Ishikawa (cell line): ENCODE measurements around the gene GAR1.

Experiments used
- CEBPB ChIP-seq: IDR thresholded peaks from 2 replicates; pipeline ENCODE4 v1.6.1; 2012
- CREB1 ChIP-seq: IDR thresholded peaks from 2 replicates; pipeline ENCODE4 v1.6.1; 2012; ENCODE audit warnings: low read depth
- EGR1 ChIP-seq: IDR thresholded peaks from 2 replicates; pipeline ENCODE4 v1.6.1; 2012
- EP300 ChIP-seq: IDR thresholded peaks from 2 replicates; pipeline ENCODE4 v1.6.1; 2012; ENCODE audit warnings: borderline replicate concordance
- FOXM1 ChIP-seq: IDR thresholded peaks from 2 replicates; pipeline ENCODE4 v1.6.1; 2012; ENCODE audit warnings: low read depth, borderline replicate concordance
- MAX ChIP-seq: IDR thresholded peaks from 2 replicates; pipeline ENCODE4 v1.6.1; 2012
- NFIC ChIP-seq: IDR thresholded peaks from 2 replicates; pipeline ENCODE4 v1.6.1; 2012
- RAD21 ChIP-seq: IDR thresholded peaks from 2 replicates; pipeline ENCODE4 v1.6.1; 2012; ENCODE audit warnings: low read depth
- REST ChIP-seq: IDR thresholded peaks from 2 replicates; pipeline ENCODE4 v1.6.1; 2012; ENCODE audit warnings: low read depth, mild to moderate bottlenecking
- TAF1 ChIP-seq: IDR thresholded peaks from 2 replicates; pipeline ENCODE4 v1.6.1; 2012; ENCODE audit warnings: low read depth, mild to moderate bottlenecking
- TCF12 ChIP-seq: IDR thresholded peaks from 2 replicates; pipeline ENCODE4 v1.6.1; 2012; ENCODE audit warnings: low read depth
- TEAD4 ChIP-seq: IDR thresholded peaks from 2 replicates; pipeline ENCODE4 v1.6.1; 2012
- USF1 ChIP-seq: IDR thresholded peaks from 2 replicates; pipeline ENCODE4 v1.6.1; 2012
- YY1 ChIP-seq: IDR thresholded peaks from 2 replicates; pipeline ENCODE4 v1.6.1; 2012; ENCODE audit warnings: low read depth
- ZBTB7A ChIP-seq: IDR thresholded peaks from 2 replicates; pipeline ENCODE4 v1.6.1; 2012; ENCODE audit warnings: low read depth

Gene GAR1

GRCh38 chr4:109836985-109837384 is 21.4 kb downstream of the GAR1 start:
- no peak for TF ChIP-seq EP300
- TF ChIP-seq USF1, result no peak
- TF ChIP-seq CREB1, result no peak
- no peak for TF ChIP-seq CEBPB
- no peak for TF ChIP-seq FOXM1
- no peak for TF ChIP-seq EGR1
- no peak for TF ChIP-seq TCF12
- TF ChIP-seq TAF1, result no peak
- no peak for TF ChIP-seq RAD21
- no peak for TF ChIP-seq TEAD4
- TF ChIP-seq MAX, result no peak
- TF ChIP-seq NFIC, result no peak
- TF ChIP-seq ZBTB7A, result no peak
- no peak for TF ChIP-seq YY1
- no peak for TF ChIP-seq REST

- TF ChIP-seq TAF1, result no peak
- no peak for TF ChIP-seq MAX
- TF ChIP-seq TCF12, result no peak
- TF ChIP-seq USF1, result no peak
- no peak for TF ChIP-seq FOXM1
- TF ChIP-seq NFIC, result no peak
- TF ChIP-seq EGR1, result no peak
- TF ChIP-seq ZBTB7A, result no peak
- no peak for TF ChIP-seq REST
- no peak for TF ChIP-seq YY1
- no peak for TF ChIP-seq CEBPB
- no peak for TF ChIP-seq CREB1
- TF ChIP-seq EP300, result no peak
- TF ChIP-seq RAD21, result no peak
- no peak for TF ChIP-seq TEAD4
Observed at GRCh38 chr4:109846395-109847098, 31.0 kb downstream of the GAR1 start.

- TF ChIP-seq EP300 (no peak), TAF1 (no peak), CEBPB (no peak), YY1 (no peak), USF1 (no peak), REST (no peak), RAD21 (no peak), NFIC (no peak), ZBTB7A (no peak), MAX (no peak), FOXM1 (no peak), TEAD4 (no peak), CREB1 (no peak), TCF12 (no peak), EGR1 (no peak)
Observed at GRCh38 chr4:109847896-109848442, 32.4 kb downstream of the GAR1 start, which contains the start of gene LRIT3. Gene LRIT3 (plus strand): TSS chr4:109848107. CDS start chr4:109848202, 95 bp downstream.
